Smooth muscle cell (in vitro differentiated cells): Measurements from ENCODE around the gene BID. TPM values are rescaled to one million over a fixed set of nuclear protein-coding genes. Genes with fewer than 3 reads are reported as not detected.

Experiments
- DNase-seq: peaks from one replicate; lab custom pipeline; 2025; ENCODE audit not compliant: unreplicated experiment; lab: John Stamatoyannopoulos, UW
- H2AFZ ChIP-seq: fragments of 200-600 bp; sonication (generic); 2 replicates; pipeline ENCODE4 v1.6.0; 2016; ENCODE audit warnings: antibody characterized with exemption, low read depth, mild to moderate bottlenecking
- H3F3A ChIP-seq: fragments of 200-600 bp; sonication (generic); 2 replicates; pipeline ENCODE4 v1.6.0; 2017; ENCODE audit warnings: antibody characterized with exemption, low read depth
- H3K27ac ChIP-seq: fragments of 200-600 bp; sonication (generic); 2 replicates; pipeline ENCODE4 v1.5.1; 2016; ENCODE audit warnings: low read depth, mild to moderate bottlenecking
- H3K27me3 ChIP-seq: fragments of 200-600 bp; sonication (generic); 2 replicates; pipeline ENCODE4 v1.6.1; 2016; ENCODE audit warnings: low read depth, mild to moderate bottlenecking
- H3K36me3 ChIP-seq: fragments of 200-600 bp; sonication (generic); 2 replicates; pipeline ENCODE4 v1.5.1; 2016; ENCODE audit warnings: low read depth
- H3K4me1 ChIP-seq: fragments of 200-600 bp; sonication (generic); 2 replicates; pipeline ENCODE4 v1.5.1; 2016; ENCODE audit warnings: low read depth
- H3K4me2 ChIP-seq: fragments of 200-600 bp; sonication (generic); 2 replicates; pipeline ENCODE4 v1.6.0; 2016; ENCODE audit warnings: mild to moderate bottlenecking
- H3K4me3 ChIP-seq: fragments of 200-600 bp; sonication (generic); 2 replicates; pipeline ENCODE4 v1.5.1; 2016; ENCODE audit warnings: mild to moderate bottlenecking
- H3K79me2 ChIP-seq: fragments of 200-600 bp; sonication (generic); 2 replicates; pipeline ENCODE4 v1.6.0; 2016; ENCODE audit warnings: low read depth, mild to moderate bottlenecking
- H3K9ac ChIP-seq: fragments of 200-600 bp; sonication (generic); 2 replicates; pipeline ENCODE4 v1.6.0; 2016; ENCODE audit warnings: low read depth
- H3K9me3 ChIP-seq: fragments of 200-600 bp; sonication (generic); replicated peaks from 2 replicates; pipeline ENCODE4 v1.5.1; 2016; ENCODE audit warnings: low read depth
- H4K20me1 ChIP-seq: fragments of 200-600 bp; sonication (generic); 2 replicates; pipeline ENCODE4 v1.6.0; 2016; ENCODE audit warnings: low read depth
- WGBS: methylation state at CpG from one replicate; pipeline ENCODE4 v1.1.7; 2016; ENCODE audit warnings: low lambda C conversion rate; 5-methylcytosine and 5-hydroxymethylcytosine counted together
- polyA plus RNA-seq: library from polyadenylated mRNA; unstranded; fragments of >200 nt; fragmentation: Nextera tagmentation; extraction: Ambion mirVana; gene quantifications from 2 replicates; pipeline ENCODE4 v1.2.1, GENCODE V29; 2016
- total RNA-seq: library from RNA; depleted of rRNA; stranded (reverse); fragments of >200 nt; gene quantifications from 2 replicates; pipeline ENCODE4 v1.2.3, GENCODE V29; 2014
- TF ChIP-seq, protein P1 (sequence below): fragments of 200-600 bp; sonication (generic); IDR thresholded peaks from 2 replicates; pipeline ENCODE4 v1.5.1; 2017; ENCODE audit warnings: borderline replicate concordance, mild to moderate bottlenecking, antibody characterized with exemption; ENCODE audit not compliant: insufficient read depth, poor library complexity, severe bottlenecking

Gene BID
- total and polyA plus RNA-seq, 2 experiments from 2014 or later: 8.1 to 26.9 TPM

DNA sequence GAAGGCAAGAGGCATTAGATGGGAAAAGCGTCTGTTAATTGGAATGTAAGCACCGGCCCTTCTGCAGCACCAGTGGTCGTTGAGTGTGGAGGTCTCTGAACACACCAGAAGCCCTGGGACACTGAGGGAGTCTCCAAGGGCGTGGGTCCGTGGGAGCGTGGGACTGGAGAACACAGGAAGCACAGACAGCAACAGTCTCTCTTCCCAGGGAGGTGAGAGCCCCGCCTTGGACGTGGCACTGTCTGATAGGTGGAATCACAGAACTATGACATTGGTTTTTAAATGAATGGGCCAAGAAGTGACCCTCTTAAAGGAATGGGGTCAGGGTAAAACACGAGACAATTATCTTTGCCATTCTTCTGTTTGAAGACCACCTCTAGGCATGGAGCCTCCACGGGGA is 28.1 kb upstream of the BID start:
- Histone ChIP-seq H4K20me1 (no peaks in the 10 kb centered on the region), H2AFZ (no peak overlapping the region), H3K36me3 (no peaks in the 10 kb centered on the region), H3K9me3 (no peaks in the 10 kb centered on the region), H3K4me2 (no peak overlapping the region), H3F3A (no peaks in the 10 kb centered on the region), H3K79me2 (no peaks in the 10 kb centered on the region), H3K4me3 (no peak overlapping the region), H3K4me1 (no peaks in the 10 kb centered on the region), H3K27ac (no peak overlapping the region), H3K9ac (no peak overlapping the region), H3K27me3 (no peaks in the 10 kb centered on the region)
- 98% methylated on average over 10 of the region's 10 CpGs for WGBS
- no peak for DNase-seq
- TF ChIP-seq, protein P1, sequence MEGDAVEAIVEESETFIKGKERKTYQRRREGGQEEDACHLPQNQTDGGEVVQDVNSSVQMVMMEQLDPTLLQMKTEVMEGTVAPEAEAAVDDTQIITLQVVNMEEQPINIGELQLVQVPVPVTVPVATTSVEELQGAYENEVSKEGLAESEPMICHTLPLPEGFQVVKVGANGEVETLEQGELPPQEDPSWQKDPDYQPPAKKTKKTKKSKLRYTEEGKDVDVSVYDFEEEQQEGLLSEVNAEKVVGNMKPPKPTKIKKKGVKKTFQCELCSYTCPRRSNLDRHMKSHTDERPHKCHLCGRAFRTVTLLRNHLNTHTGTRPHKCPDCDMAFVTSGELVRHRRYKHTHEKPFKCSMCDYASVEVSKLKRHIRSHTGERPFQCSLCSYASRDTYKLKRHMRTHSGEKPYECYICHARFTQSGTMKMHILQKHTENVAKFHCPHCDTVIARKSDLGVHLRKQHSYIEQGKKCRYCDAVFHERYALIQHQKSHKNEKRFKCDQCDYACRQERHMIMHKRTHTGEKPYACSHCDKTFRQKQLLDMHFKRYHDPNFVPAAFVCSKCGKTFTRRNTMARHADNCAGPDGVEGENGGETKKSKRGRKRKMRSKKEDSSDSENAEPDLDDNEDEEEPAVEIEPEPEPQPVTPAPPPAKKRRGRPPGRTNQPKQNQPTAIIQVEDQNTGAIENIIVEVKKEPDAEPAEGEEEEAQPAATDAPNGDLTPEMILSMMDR: no peak

DNA sequence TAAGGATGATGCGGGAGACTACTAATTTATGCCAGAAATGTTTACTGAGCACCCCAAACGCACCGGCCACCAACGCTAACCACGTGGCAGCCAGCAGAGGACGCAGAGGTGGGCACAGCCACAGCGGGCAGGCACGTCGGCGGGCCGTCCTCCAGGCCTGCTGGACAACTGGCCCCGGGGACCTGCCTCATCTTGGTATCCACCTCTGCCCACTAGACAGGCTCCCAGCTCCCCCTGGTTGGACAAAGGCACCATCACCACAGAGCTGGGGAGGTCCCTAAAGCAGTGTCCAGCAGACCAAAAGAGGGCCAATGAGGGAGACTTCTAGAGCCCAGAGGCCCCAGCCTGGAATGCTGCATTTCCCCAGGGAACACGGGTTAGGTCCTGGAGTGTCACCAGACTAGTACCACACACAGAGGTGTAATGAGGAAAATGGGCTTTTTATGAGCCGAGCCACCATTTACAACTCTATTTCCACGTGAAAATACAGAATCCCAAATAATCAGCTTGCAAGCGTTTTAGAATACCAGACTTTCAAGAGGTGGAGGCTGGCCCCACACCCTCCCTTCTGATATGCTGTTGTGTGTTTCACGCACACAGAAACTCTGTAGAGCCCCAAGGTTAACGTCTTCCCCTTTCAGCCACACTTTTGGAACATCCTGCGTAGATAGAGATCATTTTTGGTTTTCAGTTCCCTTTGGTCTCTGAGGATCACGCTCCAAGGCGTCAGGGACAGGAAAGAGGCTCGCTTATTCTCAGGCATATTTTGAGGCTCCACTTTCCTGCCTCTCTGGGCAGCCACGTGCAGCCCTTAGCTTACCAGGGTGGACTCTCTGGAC is 23.7 kb upstream of the BID start:
- no peaks in the 10 kb centered on the region for H3F3A ChIP-seq
- no peaks in the 10 kb centered on the region for H3K9me3 ChIP-seq
- WGBS: 94% methylated on average over 23 of the region's 23 CpGs
- H3K27me3 ChIP-seq: no peaks in the 10 kb centered on the region
- H3K36me3 ChIP-seq: no peaks in the 10 kb centered on the region
- no peak overlapping the region for H3K4me2 ChIP-seq
- no peaks in the 10 kb centered on the region for H4K20me1 ChIP-seq
- no peaks in the 10 kb centered on the region for H3K4me1 ChIP-seq
- no peak overlapping the region for H3K27ac ChIP-seq
- TF ChIP-seq, protein P1: no peak
- no peak for DNase-seq
- no peaks in the 10 kb centered on the region for H3K79me2 ChIP-seq
- H3K9ac ChIP-seq: no peak overlapping the region
- H3K4me3 ChIP-seq: no peak overlapping the region
- no peak overlapping the region for H2AFZ ChIP-seq

DNA sequence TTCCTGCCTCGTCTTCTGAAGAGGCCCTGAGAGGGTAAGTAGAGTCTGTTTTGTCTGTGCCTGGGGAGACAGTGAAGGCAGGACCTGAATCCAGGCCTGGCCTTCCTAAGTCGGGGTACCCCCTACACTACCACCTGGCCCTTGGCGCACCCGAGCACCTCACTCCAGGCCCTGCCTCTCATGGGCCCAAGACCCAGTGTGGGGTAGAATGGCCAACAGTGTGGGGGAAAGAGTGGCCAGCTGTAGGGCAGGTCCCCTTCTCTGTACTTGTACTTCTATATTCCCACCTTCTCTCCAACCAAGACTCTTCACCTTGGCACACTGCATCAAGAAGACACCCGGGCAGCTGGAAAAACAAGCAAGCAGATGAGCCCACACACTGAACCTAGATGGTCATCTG is 22.4 kb upstream of the BID start:
- Histone ChIP-seq H3K4me3 (no peak overlapping the region), H3K27ac (no peak overlapping the region), H3F3A (no peaks in the 10 kb centered on the region), H3K4me2 (no peak overlapping the region), H3K4me1 (no peaks in the 10 kb centered on the region), H3K9ac (no peak overlapping the region), H3K27me3 (no peaks in the 10 kb centered on the region), H3K36me3 (no peaks in the 10 kb centered on the region), H4K20me1 (no peaks in the 10 kb centered on the region), H3K79me2 (no peaks in the 10 kb centered on the region), H3K9me3 (no peaks in the 10 kb centered on the region), H2AFZ (no peak overlapping the region)
- WGBS: 96% methylated on average over 5 of the region's 5 CpGs
- TF ChIP-seq, protein P1: no peak
- no peak for DNase-seq
